K562 (cell line): Measurements from ENCODE around the gene CLDND1. TPM values are rescaled to one million over a fixed set of nuclear protein-coding genes. Genes with fewer than 3 reads are reported as not detected.

Source experiments
- AFF4 ChIP-seq: sonication (generic); formaldehyde crosslinking; IDR thresholded peaks from 2 replicates; pipeline ENCODE4 v1.8.0; 2023; ENCODE audit warnings: mild to moderate bottlenecking, missing genetic modification reagents
- E2F4 ChIP-seq: sonication (generic); formaldehyde crosslinking; IDR thresholded peaks from 2 replicates; pipeline ENCODE4 v1.8.0; 2022; ENCODE audit warnings: mild to moderate bottlenecking, low read depth, missing genetic modification reagents
- EHMT2 ChIP-seq: fragments of 450-650 bp; IDR thresholded peaks from 2 replicates; pipeline ENCODE4 v1.6.1; 2018; ENCODE audit warnings: antibody characterized with exemption
- MNT ChIP-seq, 2 experiments: fragments of 450-650 bp; conservative IDR thresholded peaks; 2 replicates each; pipeline ENCODE4 v1.6.1; 2017; ENCODE audit warnings: mild to moderate bottlenecking in 2 of 2, moderate library complexity in 2 of 2
- NFYB ChIP-seq: IDR thresholded peaks from 2 replicates; pipeline ENCODE4 v1.6.1; 2011; ENCODE audit warnings: mild to moderate bottlenecking, moderate library complexity; ENCODE audit not compliant: insufficient read length; ENCODE audit errors: extremely low read depth
- RERE ChIP-seq: sonication (generic); formaldehyde crosslinking; IDR thresholded peaks from 2 replicates; pipeline ENCODE4 v1.8.0; 2023; ENCODE audit warnings: missing genetic modification reagents, mild to moderate bottlenecking, borderline replicate concordance
- SP2 ChIP-seq: IDR thresholded peaks from 2 replicates; pipeline ENCODE4 v1.6.1; 2011; ENCODE audit warnings: mild to moderate bottlenecking, low read depth, low read length, moderate library complexity; ENCODE audit not compliant: poor library complexity, severe bottlenecking; ENCODE audit errors: extremely low read depth
- TAL1 ChIP-seq: fragments of 450-650 bp; IDR thresholded peaks from 2 replicates; pipeline ENCODE4 v1.6.1; 2016; ENCODE audit warnings: mild to moderate bottlenecking
- ZBTB34 ChIP-seq: fragments of 250-450 bp; sonication (Bioruptor Pico); IDR thresholded peaks from 2 replicates; pipeline ENCODE4 v1.8.0; 2021; ENCODE audit warnings: mild to moderate bottlenecking, moderate library complexity
- ZNF740 ChIP-seq, 3 experiments: fragments of 200-800 bp in 1 of 3; sonication (Bioruptor generic) in 1 of 3; sonication (generic) in 1 of 3; formaldehyde crosslinking in 1 of 3; IDR thresholded peaks; 2 replicates each; pipeline versions ENCODE4 v1.6.1 to v1.8.0; 2016 to 2022; ENCODE audit warnings: mild to moderate bottlenecking in 2 of 3, missing compliant biosample characterization in 2 of 3, missing genetic modification characterization in 2 of 3, missing genetic modification reagents in 1 of 3
- polyA plus RNA-seq, 8 experiments: library from polyadenylated mRNA; depleted of rRNA in 4 of 8; stranded (reverse) in 5 of 8; unstranded in 3 of 8; fragments of >200 nt; fragmentation: Nextera tagmentation in 2 of 8; fragmentation: Illumina TruSeq in 1 of 8; extraction: Ambion mirVana in 2 of 8; extraction: Trizol in 1 of 8; gene quantifications; 2 replicates each; pipeline versions ENCODE4 v1.2.1 to v1.2.3, GENCODE V29; 2011 to 2014; ENCODE audit warnings: inconsistent platforms in 1 of 8, missing spikeins in 1 of 8
- total RNA-seq, 7 experiments: library from RNA; depleted of rRNA in 6 of 7; stranded (reverse); fragments of >200 nt in 6 of 7; fragmentation: Illumina TruSeq in 2 of 7; extraction: Trizol in 2 of 7; gene quantifications; 2 replicates each; pipeline versions ENCODE4 v1.2.1 to v1.2.3, GENCODE V29; 2011 to 2021; ENCODE audit warnings: low replicate concordance in 1 of 7

CLDND1 gene
- total and polyA plus RNA-seq, 9 of the 15 experiments (the other 6 are each of a cell fraction or from before 2014, with no cell fraction given): 29.2 to 141 (median 60.7) TPM

- TF ChIP-seq ZNF740 (CRISPR knock-in tag; IDR thresholded peaks at IDR 0.05) (no peak), ZNF740 (tag; IDR thresholded peaks at IDR 0.05) (no peak), RERE (CRISPR knock-in tag) (no peak), TAL1 (no peak), MNT (conservative IDR thresholded peaks at IDR 0.05) (peak in 1 of 2 experiments; percentile 36; a peak in 1 of 4 replicates), ZBTB34 (CRISPR knock-in tag) (no peak), NFYB (no peak), E2F4 (CRISPR knock-in tag) (no peak), EHMT2 (no peak), SP2 (no peak), AFF4 (CRISPR knock-in tag) (no peak)
Observed at GRCh38 chr3:98522544-98523281, at the start of gene CLDND1 (continued).
